MM.1S (cell line): ENCODE data around the gene DTNB.

ENCODE experiments used
- DNase-seq: peaks from one replicate; pipeline ENCODE4 v3.0.0-alpha.2; 2015
- H2AFZ ChIP-seq: fragments of 300-600 bp; sonication (generic); 2 replicates; pipeline ENCODE4 v1.6.0; 2016; ENCODE audit warnings: antibody characterized with exemption, low read length
- H3F3A ChIP-seq: fragments of 300-600 bp; sonication (generic); 2 replicates; pipeline ENCODE4 v1.6.1; 2016; ENCODE audit warnings: mild to moderate bottlenecking, antibody characterized with exemption, low read length, moderate library complexity, mixed read lengths; ENCODE audit not compliant: insufficient read depth
- H3K27ac ChIP-seq: fragments of 300-600 bp; sonication (generic); 2 replicates; pipeline ENCODE4 v1.5.1; 2016; ENCODE audit warnings: mild to moderate bottlenecking, low read length
- H3K27me3 ChIP-seq: fragments of 300-600 bp; sonication (generic); replicated peaks from 2 replicates; pipeline ENCODE4 v1.6.0; 2016; ENCODE audit warnings: low read length; ENCODE audit not compliant: insufficient read depth
- H3K36me3 ChIP-seq: fragments of 300-600 bp; sonication (generic); replicated peaks from 2 replicates; pipeline ENCODE4 v1.6.1; 2016; ENCODE audit warnings: mild to moderate bottlenecking, low read length, mixed read lengths; ENCODE audit not compliant: insufficient read depth
- H3K4me1 ChIP-seq: fragments of 300-600 bp; sonication (generic); 2 replicates; pipeline ENCODE4 v1.6.1; 2016; ENCODE audit warnings: low read length, mixed read lengths
- H3K4me2 ChIP-seq: fragments of 300-600 bp; sonication (generic); 2 replicates; pipeline ENCODE4 v1.6.0; 2016; ENCODE audit warnings: low read depth, low read length
- H3K4me3 ChIP-seq: fragments of 300-600 bp; sonication (generic); 2 replicates; pipeline ENCODE4 v1.5.1; 2016; ENCODE audit warnings: low read length, mixed read lengths
- H3K79me2 ChIP-seq: fragments of 300-600 bp; sonication (generic); 2 replicates; pipeline ENCODE4 v1.6.1; 2016; ENCODE audit warnings: mixed run types, low read length, mixed read lengths
- H3K9ac ChIP-seq: fragments of 300-600 bp; sonication (generic); 2 replicates; pipeline ENCODE4 v1.6.1; 2016; ENCODE audit warnings: low read length, mixed read lengths
- H3K9me2 ChIP-seq: fragments of 300-600 bp; sonication (generic); replicated peaks from 2 replicates; pipeline ENCODE4 v1.6.1; 2016; ENCODE audit warnings: mild to moderate bottlenecking, low read length, mixed read lengths; ENCODE audit not compliant: insufficient read depth
- H3K9me3 ChIP-seq: fragments of 300-600 bp; sonication (generic); replicated peaks from 2 replicates; pipeline ENCODE4 v1.6.1; 2016; ENCODE audit warnings: mild to moderate bottlenecking, low read length, mixed read lengths; ENCODE audit not compliant: insufficient read depth
- H4K20me1 ChIP-seq: fragments of 300-600 bp; sonication (generic); 2 replicates; pipeline ENCODE4 v1.6.1; 2016; ENCODE audit warnings: mild to moderate bottlenecking, low read length, moderate library complexity, mixed read lengths; ENCODE audit not compliant: insufficient read depth
- CTCF ChIP-seq: fragments of 300-600 bp; sonication (generic); IDR thresholded peaks from 2 replicates; pipeline ENCODE4 v1.5.1; 2016; ENCODE audit warnings: antibody characterized with exemption, low read length, mixed read lengths
- EZH2 ChIP-seq: fragments of 300-600 bp; sonication (generic); optimal IDR thresholded peaks from 2 replicates; pipeline ENCODE3; 2017; ENCODE audit warnings: low read depth, mild to moderate bottlenecking, antibody characterized with exemption, low read length, mixed read lengths
- EZH2phosphoT487 ChIP-seq: fragments of 300-600 bp; sonication (generic); IDR thresholded peaks from 2 replicates; pipeline ENCODE4 v1.6.1; 2018; ENCODE audit warnings: antibody characterized with exemption, low read length

The DTNB gene

DNA sequence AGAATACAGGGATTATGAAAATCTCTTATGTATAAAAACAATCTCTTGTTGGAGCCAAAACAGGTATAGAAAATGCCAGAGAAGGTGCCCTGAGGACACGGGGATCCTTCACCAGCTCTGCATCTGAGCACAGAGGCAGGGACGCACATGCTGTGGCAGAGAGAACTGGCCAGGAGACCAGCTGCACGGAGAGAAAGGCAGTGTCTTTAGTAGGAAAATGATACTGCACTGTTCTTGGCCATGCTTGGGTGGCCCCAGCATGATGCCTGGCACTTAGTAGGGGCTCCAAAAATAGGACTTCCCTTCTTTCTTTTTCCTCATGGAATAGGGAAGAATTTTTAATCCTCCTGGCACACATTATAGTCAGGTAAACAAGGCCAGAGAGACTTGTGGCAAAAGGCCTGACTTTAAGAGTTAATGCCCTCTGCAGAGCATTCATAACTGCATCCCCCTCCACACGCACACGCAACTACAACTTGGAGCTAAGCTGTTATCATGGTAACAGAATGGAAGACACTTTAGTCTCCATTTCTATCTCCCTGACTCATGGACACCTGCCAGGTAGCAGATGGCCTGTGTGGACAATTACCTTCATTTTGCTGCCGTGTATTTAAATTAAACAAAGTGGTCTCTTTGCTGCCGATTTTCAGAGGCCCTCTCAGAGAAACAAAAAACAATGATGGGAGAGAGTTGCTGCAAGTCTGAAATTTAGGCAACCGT, 271.9 kb downstream of the DTNB start:
- H3K9ac ChIP-seq: peak overlapping the region; percentile 61
- H3K36me3 ChIP-seq: no peaks in the 10 kb centered on the region
- H3K27ac ChIP-seq: peak overlapping the region; percentile 98
- no peaks in the 10 kb centered on the region for H3K9me2 ChIP-seq
- H3F3A ChIP-seq: peaks cover 26% of the 10 kb centered on the region
- H3K79me2 ChIP-seq: no peaks in the 10 kb centered on the region
- H3K4me2 ChIP-seq: peak overlapping the region; percentile 46
- no peak for DNase-seq
- H2AFZ ChIP-seq: peak overlapping the region; percentile 15; the same call in 1 of the 2 replicates
- peaks cover 36% of the 10 kb centered on the region for H3K4me1 ChIP-seq
- H3K4me3 ChIP-seq: no peak overlapping the region
- TF ChIP-seq EZH2phosphoT487 (no peak), CTCF (no peak), EZH2 (no peak)
- H3K9me3 ChIP-seq: no peaks in the 10 kb centered on the region
- no peaks in the 10 kb centered on the region for H3K27me3 ChIP-seq
- no peaks in the 10 kb centered on the region for H4K20me1 ChIP-seq

GRCh38 chr2:25400576-25401216, 272.7 kb downstream of the DTNB start:
- no peak overlapping the region for H2AFZ ChIP-seq
- peaks cover 36% of the 10 kb centered on the region for H3K4me1 ChIP-seq
- H3K27me3 ChIP-seq: no peaks in the 10 kb centered on the region
- H3K36me3 ChIP-seq: no peaks in the 10 kb centered on the region
- H3K79me2 ChIP-seq: no peaks in the 10 kb centered on the region
- no peak for DNase-seq
- H3F3A ChIP-seq: peaks cover 26% of the 10 kb centered on the region
- no peak overlapping the region for H3K27ac ChIP-seq
- no peak overlapping the region for H3K4me2 ChIP-seq
- no peaks in the 10 kb centered on the region for H4K20me1 ChIP-seq
- no peaks in the 10 kb centered on the region for H3K9me3 ChIP-seq
- no peaks in the 10 kb centered on the region for H3K9me2 ChIP-seq
- H3K9ac ChIP-seq: no peak overlapping the region
- no peak for TF ChIP-seq CTCF
- no peak for TF ChIP-seq EZH2phosphoT487
- TF ChIP-seq EZH2: no peak
- H3K4me3 ChIP-seq: no peak overlapping the region

- H3K27ac ChIP-seq: no peak overlapping the region
- H3K4me3 ChIP-seq: no peak overlapping the region
- peaks cover 26% of the 10 kb centered on the region for H3F3A ChIP-seq
- DNase-seq: no peak
- H3K9me2 ChIP-seq: no peaks in the 10 kb centered on the region
- no peaks in the 10 kb centered on the region for H4K20me1 ChIP-seq
- H3K4me2 ChIP-seq: no peak overlapping the region
- H3K27me3 ChIP-seq: no peaks in the 10 kb centered on the region
- H3K9ac ChIP-seq: no peak overlapping the region
- no peaks in the 10 kb centered on the region for H3K36me3 ChIP-seq
- H3K9me3 ChIP-seq: no peaks in the 10 kb centered on the region
- no peaks in the 10 kb centered on the region for H3K79me2 ChIP-seq
- H3K4me1 ChIP-seq: peaks cover 36% of the 10 kb centered on the region
- TF ChIP-seq EZH2phosphoT487: no peak
- no peak for TF ChIP-seq EZH2
- TF ChIP-seq CTCF: no peak
- H2AFZ ChIP-seq: no peak overlapping the region
These were observed 273.2 kb downstream of the DTNB start for GRCh38 chr2:25400169-25400568.
